PC-3 (cell line): ENCODE data around the gene PALD1.

Experiments used
- CTCF ChIP-seq: fragments of 300-600 bp; sonication (generic); conservative IDR thresholded peaks from 2 replicates; pipeline ENCODE4 v1.5.1; 2017; ENCODE audit warnings: antibody characterized with exemption, low read depth, mild to moderate bottlenecking, low read length
- EZH2 ChIP-seq: fragments of 300-600 bp; sonication (generic); IDR thresholded peaks from one replicate; pipeline ENCODE4 v1.6.1; 2017; ENCODE audit warnings: antibody characterized with exemption, mild to moderate bottlenecking, low read length; ENCODE audit not compliant: unreplicated experiment
- EZH2phosphoT487 ChIP-seq: fragments of 300-600 bp; sonication (generic); IDR thresholded peaks from 2 replicates; pipeline ENCODE4 v1.6.1; 2018; ENCODE audit warnings: mild to moderate bottlenecking, antibody characterized with exemption, low read length, borderline replicate concordance

GRCh38 chr10:70552586-70552985 lies 74.0 kb downstream of the PALD1 start:
- no peak for TF ChIP-seq CTCF
- TF ChIP-seq EZH2phosphoT487, result no peak
- TF ChIP-seq EZH2, result no peak
